Cardiac muscle cell (in vitro differentiated cells and primary cell): ENCODE data around the gene NCOR2. TPM values are rescaled to one million over a fixed set of nuclear protein-coding genes. Genes with fewer than 3 reads are reported as not detected.

Experiments used
- DNase-seq, 2 donors: peaks; one replicate each; pipeline versions ENCODE4 v3.0.0 to v3.0.0-alpha.2; 2010 to 2017; ENCODE audit warnings: low read depth in 1 of 2, low spot score in 1 of 2
- H3K27ac ChIP-seq: fragments of 200-600 bp; sonication (generic); 2 replicates; pipeline ENCODE4 v1.5.1; 2016
- H3K27me3 ChIP-seq: fragments of 200-600 bp; sonication (generic); 2 replicates; pipeline ENCODE4 v1.6.0; 2016; ENCODE audit warnings: control low read depth
- H3K36me3 ChIP-seq: fragments of 200-600 bp; sonication (generic); 2 replicates; pipeline ENCODE4 v1.5.1; 2016; ENCODE audit warnings: control low read depth
- H3K4me1 ChIP-seq: fragments of 200-600 bp; sonication (generic); 2 replicates; pipeline ENCODE4 v1.8.1; 2017; ENCODE audit warnings: low read depth, mild to moderate bottlenecking, mixed run types
- H3K4me3 ChIP-seq: fragments of 200-600 bp; sonication (generic); 2 replicates; pipeline ENCODE4 v1.5.1; 2016; ENCODE audit warnings: mild to moderate bottlenecking
- H3K9me3 ChIP-seq: fragments of 200-600 bp; sonication (generic); 2 replicates; pipeline ENCODE4 v1.5.1; 2017; ENCODE audit warnings: low read depth, mild to moderate bottlenecking, control low read depth
- CTCF ChIP-seq: IDR thresholded peaks from 2 replicates; pipeline ENCODE4 v1.5.1; 2012; ENCODE audit warnings: low read depth, mild to moderate bottlenecking, low read length
- polyA plus RNA-seq: library from polyadenylated mRNA; unstranded; fragments of >200 nt; fragmentation: Nextera tagmentation; extraction: Ambion mirVana; gene quantifications from 2 replicates; pipeline ENCODE4 v1.2.1, GENCODE V29; 2016
- total RNA-seq: library from RNA; depleted of rRNA; stranded (reverse); fragments of >200 nt; gene quantifications from 2 replicates; pipeline ENCODE4 v1.2.3, GENCODE V29; 2016

Gene NCOR2
- total and polyA plus RNA-seq, 2 experiments from 2014 or later, result 98.5 to 113 TPM

GRCh38 chr12:124532331-124532750, 35.1 kb downstream of the NCOR2 start:
- no peaks in the 10 kb centered on the region for H3K27me3 ChIP-seq
- no peaks in the 10 kb centered on the region for H3K9me3 ChIP-seq
- TF ChIP-seq CTCF, result no peak
- peaks cover 3% of the 10 kb centered on the region for H3K36me3 ChIP-seq
- H3K27ac ChIP-seq, result peak overlapping the region; percentile 84
- no peak overlapping the region for H3K4me3 ChIP-seq
- peak in 1 of 2 donors; percentile 58 for DNase-seq
- peaks cover 35% of the 10 kb centered on the region for H3K4me1 ChIP-seq

GRCh38 chr12:124531906-124532305, 35.5 kb downstream of the NCOR2 start:
- DNase-seq, result no peak
- no peak overlapping the region for H3K4me3 ChIP-seq
- H3K27ac ChIP-seq, result peak overlapping the region; percentile 84
- H3K9me3 ChIP-seq, result no peaks in the 10 kb centered on the region
- TF ChIP-seq CTCF, result no peak
- no peaks in the 10 kb centered on the region for H3K27me3 ChIP-seq
- peaks cover 3% of the 10 kb centered on the region for H3K36me3 ChIP-seq
- H3K4me1 ChIP-seq, result peaks cover 30% of the 10 kb centered on the region

- Histone ChIP-seq H3K4me1 (peaks cover 30% of the 10 kb centered on the region), H3K4me3 (no peak overlapping the region), H3K36me3 (peaks cover 3% of the 10 kb centered on the region), H3K27ac (peak overlapping the region; percentile 84), H3K9me3 (no peaks in the 10 kb centered on the region), H3K27me3 (no peaks in the 10 kb centered on the region)
- DNase-seq, result peak in 1 of 2 donors; percentile 68
- TF ChIP-seq CTCF, result no peak
These were observed 36.1 kb downstream of the NCOR2 start for GRCh38 chr12:124531281-124531745.

GRCh38 chr12:124530637-124531263, 36.7 kb downstream of the NCOR2 start:
- H3K36me3 ChIP-seq, result peaks cover 3% of the 10 kb centered on the region
- no peak for DNase-seq
- H3K4me3 ChIP-seq, result no peak overlapping the region
- H3K9me3 ChIP-seq, result no peaks in the 10 kb centered on the region
- H3K27ac ChIP-seq, result peak overlapping the region; percentile 84
- no peak for TF ChIP-seq CTCF
- H3K27me3 ChIP-seq, result no peaks in the 10 kb centered on the region
- H3K4me1 ChIP-seq, result peaks cover 30% of the 10 kb centered on the region

GRCh38 chr12:124529565-124530276, 37.7 kb downstream of the NCOR2 start:
- Histone ChIP-seq H3K36me3 (peaks cover 3% of the 10 kb centered on the region), H3K27ac (no peak overlapping the region), H3K4me3 (no peak overlapping the region), H3K4me1 (peaks cover 28% of the 10 kb centered on the region), H3K27me3 (no peaks in the 10 kb centered on the region), H3K9me3 (no peaks in the 10 kb centered on the region)
- DNase-seq, result no peak
- no peak for TF ChIP-seq CTCF
